SJSA1 (cell line): Measurements from ENCODE around the gene KCNJ6. TPM values are rescaled to one million over a fixed set of nuclear protein-coding genes. Genes with fewer than 3 reads are reported as not detected.

Experiments used
- DNase-seq, 2 experiments: peaks; one replicate each; pipeline ENCODE4 v3.0.0-alpha.2; 2015 to 2020; ENCODE audit warnings: low spot score in 2 of 2, low read depth in 1 of 2
- H3K27ac ChIP-seq: fragments of 250-450 bp; sonication (Bioruptor Pico); 2 replicates; pipeline ENCODE4 v1.5.1; 2020; ENCODE audit warnings: mild to moderate bottlenecking, moderate library complexity
- H3K27me3 ChIP-seq: fragments of 250-450 bp; sonication (Bioruptor Pico); replicated peaks from 2 replicates; pipeline ENCODE4 v1.5.1; 2020; ENCODE audit warnings: mild to moderate bottlenecking, moderate library complexity
- H3K36me3 ChIP-seq: fragments of 250-450 bp; sonication (Bioruptor Pico); 2 replicates; pipeline ENCODE4 v1.5.1; 2020; ENCODE audit warnings: mild to moderate bottlenecking
- H3K4me1 ChIP-seq: fragments of 250-450 bp; sonication (Bioruptor Pico); replicated peaks from 2 replicates; pipeline ENCODE4 v1.6.1; 2021; ENCODE audit warnings: mild to moderate bottlenecking
- H3K4me3 ChIP-seq: fragments of 250-450 bp; sonication (Bioruptor Pico); 2 replicates; pipeline ENCODE4 v1.5.1; 2020; ENCODE audit warnings: mild to moderate bottlenecking
- H3K9me3 ChIP-seq: fragments of 250-450 bp; sonication (Bioruptor Pico); replicated peaks from 2 replicates; pipeline ENCODE4 v1.5.1; 2020; ENCODE audit warnings: mild to moderate bottlenecking
- total RNA-seq: library from RNA; depleted of rRNA; stranded (reverse); fragments of >200 nt; shearing (Covaris generic); gene quantifications from 2 replicates; pipeline ENCODE4 v1.2.3, GENCODE V29; 2014

The KCNJ6 gene
- total RNA-seq, 1 experiment from 2014 or later, result 0.24 TPM

GRCh38 chr21:37623689-37624088 is 292.6 kb downstream of the KCNJ6 start:
- DNase-seq, result no peak
- Histone ChIP-seq H3K27me3 (peaks cover 8% of the 10 kb centered on the region), H3K27ac (no peak overlapping the region), H3K4me3 (no peak overlapping the region), H3K4me1 (no peaks in the 10 kb centered on the region), H3K36me3 (no peaks in the 10 kb centered on the region), H3K9me3 (no peaks in the 10 kb centered on the region)

GRCh38 chr21:37623183-37623582 is 293.1 kb downstream of the KCNJ6 start:
- Histone ChIP-seq H3K27me3 (peaks cover 8% of the 10 kb centered on the region), H3K4me1 (no peaks in the 10 kb centered on the region), H3K27ac (no peak overlapping the region), H3K36me3 (no peaks in the 10 kb centered on the region), H3K9me3 (no peaks in the 10 kb centered on the region), H3K4me3 (no peak overlapping the region)
- DNase-seq, result no peak

- no peak for DNase-seq
- Histone ChIP-seq H3K27me3 (peaks cover 8% of the 10 kb centered on the region), H3K36me3 (no peaks in the 10 kb centered on the region), H3K9me3 (no peaks in the 10 kb centered on the region), H3K27ac (no peak overlapping the region), H3K4me3 (no peak overlapping the region), H3K4me1 (no peaks in the 10 kb centered on the region)
These were observed 293.5 kb downstream of the KCNJ6 start for GRCh38 chr21:37622755-37623154.

GRCh38 chr21:37620401-37620800 is 295.9 kb downstream of the KCNJ6 start:
- H3K4me3 ChIP-seq, result no peak overlapping the region
- no peaks in the 10 kb centered on the region for H3K4me1 ChIP-seq
- no peaks in the 10 kb centered on the region for H3K36me3 ChIP-seq
- H3K9me3 ChIP-seq, result no peaks in the 10 kb centered on the region
- peaks cover 6% of the 10 kb centered on the region for H3K27me3 ChIP-seq
- no peak overlapping the region for H3K27ac ChIP-seq
- DNase-seq, result no peak

GRCh38 chr21:37619464-37619974 is 296.7 kb downstream of the KCNJ6 start:
- Histone ChIP-seq H3K4me1 (no peaks in the 10 kb centered on the region), H3K27ac (no peak overlapping the region)
- no peak for DNase-seq

GRCh38 chr21:37618081-37618480 is 298.2 kb downstream of the KCNJ6 start:
- no peaks in the 10 kb centered on the region for H3K9me3 ChIP-seq
- H3K4me1 ChIP-seq, result no peaks in the 10 kb centered on the region
- no peak overlapping the region for H3K27ac ChIP-seq
- DNase-seq, result no peak
- no peaks in the 10 kb centered on the region for H3K36me3 ChIP-seq
- no peak overlapping the region for H3K4me3 ChIP-seq
- H3K27me3 ChIP-seq, result peaks cover 6% of the 10 kb centered on the region; the same call in 1 of the 2 replicates

More at GRCh38 chr21:37619464-37619974, 296.7 kb downstream of the KCNJ6 start:
- peaks cover 6% of the 10 kb centered on the region for H3K27me3 ChIP-seq
- no peaks in the 10 kb centered on the region for H3K9me3 ChIP-seq
- no peaks in the 10 kb centered on the region for H3K36me3 ChIP-seq
- H3K4me3 ChIP-seq, result no peak overlapping the region

GRCh38 chr21:37615962-37616361 is 300.3 kb downstream of the KCNJ6 start:
- H3K36me3 ChIP-seq, result no peaks in the 10 kb centered on the region
- H3K27me3 ChIP-seq, result peaks cover 19% of the 10 kb centered on the region
- no peak overlapping the region for H3K4me3 ChIP-seq
- no peak overlapping the region for H3K27ac ChIP-seq
- H3K4me1 ChIP-seq, result no peaks in the 10 kb centered on the region
- no peaks in the 10 kb centered on the region for H3K9me3 ChIP-seq
- no peak for DNase-seq

- Histone ChIP-seq H3K36me3 (no peaks in the 10 kb centered on the region), H3K27ac (no peak overlapping the region), H3K4me3 (no peak overlapping the region), H3K9me3 (no peaks in the 10 kb centered on the region), H3K27me3 (peaks cover 13% of the 10 kb centered on the region), H3K4me1 (no peaks in the 10 kb centered on the region)
- DNase-seq, result no peak
These were observed 301.8 kb downstream of the KCNJ6 start for GRCh38 chr21:37614351-37614875.

- no peak for DNase-seq
- Histone ChIP-seq H3K36me3 (no peaks in the 10 kb centered on the region), H3K4me3 (no peak overlapping the region), H3K4me1 (no peaks in the 10 kb centered on the region), H3K27me3 (peaks cover 10% of the 10 kb centered on the region; the same call in 1 of the 2 replicates), H3K9me3 (no peaks in the 10 kb centered on the region; the same call in 1 of the 2 replicates), H3K27ac (no peak overlapping the region)
These were observed 309.2 kb downstream of the KCNJ6 start for GRCh38 chr21:37607081-37607480.

GRCh38 chr21:37606549-37606948 is 309.7 kb downstream of the KCNJ6 start:
- no peaks in the 10 kb centered on the region for H3K36me3 ChIP-seq
- no peak overlapping the region for H3K27ac ChIP-seq
- H3K4me3 ChIP-seq, result no peak overlapping the region
- peaks cover 5% of the 10 kb centered on the region; the same call in 1 of the 2 replicates for H3K27me3 ChIP-seq
- H3K9me3 ChIP-seq, result no peaks in the 10 kb centered on the region; the same call in 1 of the 2 replicates
- DNase-seq, result no peak
- no peaks in the 10 kb centered on the region for H3K4me1 ChIP-seq

GRCh38 chr21:37605006-37605405 is 311.3 kb downstream of the KCNJ6 start:
- DNase-seq, result no peak
- Histone ChIP-seq H3K36me3 (no peaks in the 10 kb centered on the region), H3K27me3 (no peaks in the 10 kb centered on the region), H3K27ac (no peak overlapping the region), H3K9me3 (no peaks in the 10 kb centered on the region; the same call in 1 of the 2 replicates), H3K4me3 (no peak overlapping the region), H3K4me1 (no peaks in the 10 kb centered on the region)

GRCh38 chr21:37603129-37603528 is 313.1 kb downstream of the KCNJ6 start:
- Histone ChIP-seq H3K27ac (no peak overlapping the region), H3K36me3 (no peaks in the 10 kb centered on the region), H3K9me3 (no peaks in the 10 kb centered on the region; the same call in 1 of the 2 replicates), H3K4me1 (no peaks in the 10 kb centered on the region), H3K4me3 (no peak overlapping the region), H3K27me3 (no peaks in the 10 kb centered on the region)
- no peak for DNase-seq

- no peaks in the 10 kb centered on the region for H3K4me1 ChIP-seq
- H3K9me3 ChIP-seq, result no peaks in the 10 kb centered on the region; the same call in 1 of the 2 replicates
- no peaks in the 10 kb centered on the region for H3K36me3 ChIP-seq
- no peaks in the 10 kb centered on the region for H3K27me3 ChIP-seq
- no peak for DNase-seq
- no peak overlapping the region for H3K4me3 ChIP-seq
- H3K27ac ChIP-seq, result no peak overlapping the region
These were observed 314.3 kb downstream of the KCNJ6 start for GRCh38 chr21:37601915-37602314.

GRCh38 chr21:37601027-37601426 is 315.2 kb downstream of the KCNJ6 start:
- no peaks in the 10 kb centered on the region; the same call in 1 of the 2 replicates for H3K9me3 ChIP-seq
- no peak overlapping the region for H3K27ac ChIP-seq

GRCh38 chr21:37595944-37596343 is 320.3 kb downstream of the KCNJ6 start:
- H3K27ac ChIP-seq, result no peak overlapping the region
- no peaks in the 10 kb centered on the region for H3K9me3 ChIP-seq
- no peak for DNase-seq
- H3K36me3 ChIP-seq, result no peaks in the 10 kb centered on the region
- H3K4me1 ChIP-seq, result no peaks in the 10 kb centered on the region
- H3K4me3 ChIP-seq, result no peak overlapping the region
- H3K27me3 ChIP-seq, result no peaks in the 10 kb centered on the region; the same call in 1 of the 2 replicates

More at GRCh38 chr21:37601027-37601426, 315.2 kb downstream of the KCNJ6 start:
- H3K4me1 ChIP-seq, result no peaks in the 10 kb centered on the region
- no peaks in the 10 kb centered on the region for H3K27me3 ChIP-seq
- DNase-seq, result no peak
- H3K4me3 ChIP-seq, result no peak overlapping the region
- H3K36me3 ChIP-seq, result no peaks in the 10 kb centered on the region
